DMS153 treated with DMSO at 0.1 percent for 48 hours (cell line): ENCODE measurements around the gene NRXN2.

ENCODE experiments used
- DNase-seq: peaks from one replicate; lab custom pipeline; 2025; ENCODE audit not compliant: unreplicated experiment; lab: John Stamatoyannopoulos, UW

NRXN2 gene

GRCh38 chr11:64594159-64594939 is 128.6 kb downstream of the NRXN2 start:
- DNase-seq: no peak

DNA sequence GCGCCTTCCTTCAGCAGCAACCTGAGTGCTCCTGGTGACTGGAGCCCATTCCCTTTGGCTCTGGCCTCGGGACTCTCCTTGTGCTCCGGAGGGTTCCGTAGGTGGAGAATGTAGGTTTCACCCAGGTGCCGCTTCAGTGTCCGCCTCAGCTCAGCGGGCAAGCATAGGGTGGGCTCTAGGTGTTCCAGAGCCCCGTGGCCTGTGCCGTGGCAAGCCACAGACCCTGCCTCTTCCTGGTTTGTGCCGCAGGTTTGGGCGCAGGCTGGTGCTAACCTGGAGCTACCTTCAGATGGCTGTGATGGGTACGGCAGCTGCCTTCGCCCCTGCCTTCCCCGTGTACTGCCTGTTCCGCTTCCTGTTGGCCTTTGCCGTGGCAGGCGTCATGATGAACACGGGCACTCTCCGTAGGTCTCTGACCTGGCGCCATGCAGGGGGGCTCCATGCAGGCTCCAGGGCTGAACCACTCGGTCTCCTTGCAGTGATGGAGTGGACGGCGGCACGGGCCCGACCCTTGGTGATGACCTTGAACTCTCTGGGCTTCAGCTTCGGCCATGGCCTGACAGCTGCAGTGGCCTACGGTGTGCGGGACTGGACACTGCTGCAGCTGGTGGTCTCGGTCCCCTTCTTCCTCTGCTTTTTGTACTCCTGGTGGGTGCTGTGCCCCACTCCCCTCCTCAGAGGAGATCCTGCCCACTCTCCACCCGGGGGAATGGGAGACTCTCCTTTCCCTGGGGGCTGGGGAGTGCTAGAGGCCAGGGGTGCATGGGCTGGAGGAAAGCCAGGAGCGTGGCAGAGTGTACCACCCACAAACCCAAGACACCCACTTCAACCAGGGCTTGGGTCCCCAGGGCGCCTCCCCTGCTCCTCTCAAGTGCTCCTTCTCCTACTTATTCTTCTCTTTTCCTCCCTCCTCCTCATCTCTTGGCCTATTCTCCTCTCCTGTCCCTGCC is 129.6 kb downstream of the NRXN2 start:
- no peak for DNase-seq

DNA sequence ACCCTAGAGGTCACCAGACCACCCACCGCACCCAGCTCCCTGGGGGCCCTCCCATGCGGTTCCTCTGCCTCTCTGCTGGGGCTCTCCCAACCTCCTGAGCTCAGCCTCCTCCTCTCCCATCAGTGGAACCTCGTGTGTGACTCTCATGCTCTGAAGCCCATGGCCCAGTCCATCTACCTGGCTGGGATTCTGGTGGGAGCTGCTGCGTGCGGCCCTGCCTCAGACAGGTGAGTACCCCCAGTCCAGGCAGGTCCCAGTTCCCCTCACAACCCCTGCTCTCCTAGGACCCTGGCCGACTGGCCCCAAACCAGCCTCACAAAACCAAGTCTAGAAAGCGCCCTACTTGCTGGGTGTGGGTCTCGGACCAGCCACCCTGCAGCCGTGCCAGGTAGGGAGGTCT is 130.3 kb downstream of the NRXN2 start:
- DNase-seq: no peak

- DNase-seq: no peak
Observed at GRCh38 chr11:64592234-64592615, 130.8 kb downstream of the NRXN2 start.

- no peak for DNase-seq
Observed at GRCh38 chr11:64591257-64592233, 131.5 kb downstream of the NRXN2 start.

- no peak for DNase-seq
Observed at GRCh38 chr11:64590763-64591221, 132.2 kb downstream of the NRXN2 start, which contains the start of gene SLC22A12. TSS of gene SLC22A12 (plus strand) at chr11:64591220. CDS start at chr11:64591557, 337 bp downstream.

DNA sequence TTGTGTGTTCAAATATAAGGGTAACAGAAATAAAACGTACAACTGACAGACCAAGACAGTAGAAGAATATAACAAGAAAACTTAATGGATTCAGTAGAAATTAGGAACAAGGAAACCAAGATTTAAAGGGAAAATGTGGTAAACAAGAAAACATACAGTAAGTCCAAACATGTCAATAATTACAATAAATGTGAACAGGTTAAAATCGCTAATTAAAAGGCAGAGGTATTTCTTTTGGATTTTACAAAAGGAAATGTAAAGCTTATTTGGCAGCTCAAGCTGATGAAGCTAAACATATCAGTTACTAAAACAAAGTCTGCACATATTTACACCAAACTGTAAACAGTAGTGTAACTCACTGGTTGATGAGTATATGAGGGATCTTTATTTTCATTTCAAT is 134.3 kb downstream of the NRXN2 start:
- DNase-seq: no peak

GRCh38 chr11:64586366-64586765 is 136.6 kb downstream of the NRXN2 start:
- DNase-seq: no peak

GRCh38 chr11:64585150-64585549 is 137.8 kb downstream of the NRXN2 start:
- no peak for DNase-seq

GRCh38 chr11:64583296-64584262 is 139.4 kb downstream of the NRXN2 start:
- no peak for DNase-seq

DNA sequence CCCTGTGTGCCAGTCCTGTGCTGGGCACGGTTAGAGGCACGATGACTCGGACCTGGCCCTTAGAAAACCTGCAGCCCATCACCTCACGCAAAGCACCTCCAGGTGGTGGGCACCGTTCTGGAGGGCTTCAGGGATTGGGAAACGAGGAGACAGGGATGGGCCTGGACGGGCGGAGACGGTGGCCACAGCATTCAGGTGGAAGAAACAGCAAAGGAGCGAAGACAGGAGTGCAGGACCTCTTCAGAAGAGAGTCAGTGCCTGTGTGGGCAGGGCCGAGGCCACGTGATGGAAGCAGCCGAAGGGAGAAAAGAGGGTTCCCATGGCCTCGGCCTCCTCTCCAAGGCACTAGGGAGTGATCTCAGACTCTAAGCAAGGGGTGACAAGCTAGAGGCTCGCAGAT is 140.1 kb downstream of the NRXN2 start:
- no peak for DNase-seq

- no peak for DNase-seq
Observed at GRCh38 chr11:64581057-64581523, 141.9 kb downstream of the NRXN2 start.

DNA sequence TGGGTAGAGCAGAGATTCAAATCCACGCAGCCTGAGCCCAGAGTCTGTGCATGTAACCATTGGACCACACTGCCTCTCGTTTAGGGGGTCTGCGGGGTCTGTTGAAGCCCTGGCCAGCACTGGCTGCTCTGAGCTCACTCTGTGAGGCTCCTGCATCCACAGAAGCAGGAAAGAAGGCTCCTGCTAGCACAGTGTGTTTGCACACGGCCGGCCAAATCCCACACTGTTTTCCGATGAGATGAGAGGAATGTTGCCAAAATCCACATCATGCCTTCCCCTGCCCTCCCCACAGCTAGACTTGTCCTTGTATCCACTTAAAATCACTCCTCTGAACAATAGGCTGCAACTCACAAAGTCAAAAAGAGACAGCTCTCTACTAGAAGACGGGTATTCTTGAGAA is 142.6 kb downstream of the NRXN2 start:
- DNase-seq: no peak

GRCh38 chr11:64577202-64577601 is 145.8 kb downstream of the NRXN2 start:
- no peak for DNase-seq

DNA sequence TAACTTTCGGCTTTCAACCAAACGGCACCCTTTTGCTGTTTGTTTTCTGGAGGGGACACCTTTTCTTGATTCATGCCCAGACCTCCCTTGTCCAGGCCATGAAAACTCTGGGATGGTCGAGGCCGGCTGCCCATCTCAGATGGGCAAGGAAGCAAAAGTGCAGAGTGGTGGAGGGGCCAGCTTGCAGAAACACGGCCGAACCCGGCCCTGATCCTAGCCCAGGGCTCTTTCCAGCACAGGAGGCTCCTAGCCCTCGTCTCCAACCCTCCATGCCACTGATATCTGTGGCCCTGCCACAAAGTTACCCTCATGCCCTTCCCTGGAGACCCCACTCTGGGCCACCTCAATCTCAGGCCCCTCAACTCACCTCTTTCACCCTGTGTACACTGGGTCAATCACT is 150.9 kb downstream of the NRXN2 start:
- DNase-seq: no peak

DNA sequence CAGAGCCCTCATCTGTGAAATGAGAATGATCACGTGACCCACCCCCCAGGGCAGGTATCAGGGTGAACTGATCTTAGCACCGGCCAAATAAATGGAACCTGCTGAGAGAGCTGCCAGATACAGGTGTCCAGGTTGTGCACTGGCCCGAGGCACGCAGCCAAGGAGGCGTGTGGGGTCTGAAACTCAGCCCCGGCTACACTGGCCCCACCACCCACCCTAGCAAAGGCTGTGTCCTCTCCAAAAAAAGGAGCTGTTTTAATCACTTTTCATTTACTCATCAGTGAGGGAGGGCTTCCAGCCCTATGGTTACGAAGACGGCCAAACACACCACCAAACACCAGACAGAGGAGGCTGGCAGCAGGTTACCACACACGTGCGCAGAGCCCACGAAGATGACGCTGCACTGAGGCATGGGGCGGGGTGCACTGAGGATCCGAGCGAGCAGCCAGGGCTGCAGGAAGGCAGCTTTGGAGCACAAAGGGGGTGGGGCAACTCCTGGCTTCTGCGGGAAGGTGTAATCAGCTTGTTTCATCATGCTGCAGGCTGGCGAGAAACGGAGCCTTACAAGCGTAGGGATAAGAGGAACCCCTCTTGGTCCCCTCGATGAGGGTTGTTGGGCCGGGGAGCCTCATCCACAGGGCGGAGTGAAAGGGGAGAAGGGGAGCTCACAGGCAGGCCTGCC is 151.4 kb downstream of the NRXN2 start:
- no peak for DNase-seq

- no peak for DNase-seq
Observed at GRCh38 chr11:64571050-64571409, 152.0 kb downstream of the NRXN2 start.

DNA sequence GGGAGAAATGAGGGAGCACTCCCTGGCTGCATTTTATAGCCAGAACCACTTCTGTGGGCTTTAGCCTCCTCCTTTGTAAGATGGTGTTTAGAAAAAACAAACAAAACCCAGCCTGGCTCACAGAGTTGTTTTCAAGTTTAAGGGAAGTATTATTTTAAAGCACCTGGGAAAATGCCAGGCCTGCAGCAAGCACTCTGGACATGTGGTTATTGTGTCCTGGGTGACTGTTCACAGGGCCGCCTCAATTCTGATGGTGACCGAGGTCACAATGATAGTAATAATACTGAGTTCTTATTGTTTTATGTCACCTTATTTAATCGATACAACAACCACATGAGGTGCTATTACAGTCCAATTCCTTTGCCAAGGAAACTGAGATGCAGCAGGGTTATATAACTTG is 152.7 kb downstream of the NRXN2 start:
- DNase-seq: no peak
